ENCODE measurements around the gene FOSB.

DNA sequence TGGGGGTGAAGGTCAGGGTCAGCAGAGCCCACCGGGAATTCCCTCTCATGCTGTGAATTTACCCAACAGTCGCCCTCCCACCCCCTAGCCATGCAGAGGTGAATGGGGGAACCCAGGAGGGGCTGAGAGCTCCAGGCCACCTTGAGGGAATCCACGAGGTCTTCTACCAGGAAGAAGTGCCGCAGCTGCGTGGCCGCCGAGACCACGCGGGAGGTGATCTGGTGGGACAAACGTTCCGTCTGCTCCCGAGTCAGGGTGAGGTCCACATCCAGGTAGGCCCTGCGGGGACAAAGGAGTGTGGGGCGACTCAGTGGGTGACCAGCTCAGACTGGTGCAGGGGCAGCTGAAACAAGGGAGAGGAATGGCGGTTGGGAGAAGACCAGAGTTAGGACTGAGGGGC is 20.9 kb downstream of the FOSB start:
- TF ChIP-seq, protein P1, sequence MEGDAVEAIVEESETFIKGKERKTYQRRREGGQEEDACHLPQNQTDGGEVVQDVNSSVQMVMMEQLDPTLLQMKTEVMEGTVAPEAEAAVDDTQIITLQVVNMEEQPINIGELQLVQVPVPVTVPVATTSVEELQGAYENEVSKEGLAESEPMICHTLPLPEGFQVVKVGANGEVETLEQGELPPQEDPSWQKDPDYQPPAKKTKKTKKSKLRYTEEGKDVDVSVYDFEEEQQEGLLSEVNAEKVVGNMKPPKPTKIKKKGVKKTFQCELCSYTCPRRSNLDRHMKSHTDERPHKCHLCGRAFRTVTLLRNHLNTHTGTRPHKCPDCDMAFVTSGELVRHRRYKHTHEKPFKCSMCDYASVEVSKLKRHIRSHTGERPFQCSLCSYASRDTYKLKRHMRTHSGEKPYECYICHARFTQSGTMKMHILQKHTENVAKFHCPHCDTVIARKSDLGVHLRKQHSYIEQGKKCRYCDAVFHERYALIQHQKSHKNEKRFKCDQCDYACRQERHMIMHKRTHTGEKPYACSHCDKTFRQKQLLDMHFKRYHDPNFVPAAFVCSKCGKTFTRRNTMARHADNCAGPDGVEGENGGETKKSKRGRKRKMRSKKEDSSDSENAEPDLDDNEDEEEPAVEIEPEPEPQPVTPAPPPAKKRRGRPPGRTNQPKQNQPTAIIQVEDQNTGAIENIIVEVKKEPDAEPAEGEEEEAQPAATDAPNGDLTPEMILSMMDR (IDR thresholded peaks at IDR 0.05; ENCODE audit: insufficient read depth, low read depth, low read length), result no peak
- no peak for TF ChIP-seq EZH2 (IDR thresholded peaks at IDR 0.05; ENCODE audit: insufficient read depth, low read length)
